Measurements from ENCODE around the gene PDCD7. TPM values are rescaled to one million over a fixed set of nuclear protein-coding genes. Genes with fewer than 3 reads are reported as not detected.

Gene PDCD7
- total RNA-seq, 1 experiment from 2014 or later, result 23.5 TPM

DNA sequence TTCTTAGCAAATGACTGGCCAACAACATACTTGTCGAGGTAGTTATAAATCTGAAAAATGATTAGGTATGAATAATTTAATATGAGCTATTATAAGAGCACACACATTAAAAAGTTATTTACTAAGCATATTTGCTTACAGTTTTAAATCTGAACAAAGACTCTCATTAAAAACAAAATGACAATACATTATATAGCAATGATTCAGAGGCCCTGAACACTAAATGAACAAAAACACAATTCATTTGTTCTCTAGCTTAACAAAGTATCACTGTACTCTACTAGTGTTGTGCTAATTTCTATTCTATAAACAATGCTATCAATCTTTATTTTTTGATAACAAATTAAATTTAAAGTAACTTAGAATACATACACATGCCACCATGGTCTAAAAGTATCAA is 30.5 kb upstream of the PDCD7 start:
- CTCF ChIA-PET, result no interaction called here
- POLR2A ChIA-PET, result no interaction called here
- peaks cover 15% of the 10 kb centered on the region for H3K36me3 Mint-ChIP-seq
- H3K27me3 Mint-ChIP-seq (ENCODE audit: low read depth), result no peaks in the 10 kb centered on the region
- H3K9me3 Mint-ChIP-seq, result no peaks in the 10 kb centered on the region
- no peak overlapping the region for H3K4me3 Mint-ChIP-seq
- DNase-seq (ENCODE audit: low spot score), result no peak
- no peak for ATAC-seq
- no peak overlapping the region for H3K27ac Mint-ChIP-seq
- no peaks in the 10 kb centered on the region for H3K4me1 Mint-ChIP-seq
- no peak for TF ChIP-seq JAZF1 (CRISPR knock-in tag; IDR thresholded peaks at IDR 0.05)
- TF ChIP-seq SMAD3 (CRISPR knock-in tag; IDR thresholded peaks at IDR 0.05; ENCODE audit: borderline replicate concordance), result no peak
- TF ChIP-seq ZNF416 (CRISPR knock-in tag; IDR thresholded peaks at IDR 0.05), result no peak
- no peak for TF ChIP-seq NR2C2 (CRISPR knock-in tag; IDR thresholded peaks at IDR 0.05)
- TF ChIP-seq, protein P1, sequence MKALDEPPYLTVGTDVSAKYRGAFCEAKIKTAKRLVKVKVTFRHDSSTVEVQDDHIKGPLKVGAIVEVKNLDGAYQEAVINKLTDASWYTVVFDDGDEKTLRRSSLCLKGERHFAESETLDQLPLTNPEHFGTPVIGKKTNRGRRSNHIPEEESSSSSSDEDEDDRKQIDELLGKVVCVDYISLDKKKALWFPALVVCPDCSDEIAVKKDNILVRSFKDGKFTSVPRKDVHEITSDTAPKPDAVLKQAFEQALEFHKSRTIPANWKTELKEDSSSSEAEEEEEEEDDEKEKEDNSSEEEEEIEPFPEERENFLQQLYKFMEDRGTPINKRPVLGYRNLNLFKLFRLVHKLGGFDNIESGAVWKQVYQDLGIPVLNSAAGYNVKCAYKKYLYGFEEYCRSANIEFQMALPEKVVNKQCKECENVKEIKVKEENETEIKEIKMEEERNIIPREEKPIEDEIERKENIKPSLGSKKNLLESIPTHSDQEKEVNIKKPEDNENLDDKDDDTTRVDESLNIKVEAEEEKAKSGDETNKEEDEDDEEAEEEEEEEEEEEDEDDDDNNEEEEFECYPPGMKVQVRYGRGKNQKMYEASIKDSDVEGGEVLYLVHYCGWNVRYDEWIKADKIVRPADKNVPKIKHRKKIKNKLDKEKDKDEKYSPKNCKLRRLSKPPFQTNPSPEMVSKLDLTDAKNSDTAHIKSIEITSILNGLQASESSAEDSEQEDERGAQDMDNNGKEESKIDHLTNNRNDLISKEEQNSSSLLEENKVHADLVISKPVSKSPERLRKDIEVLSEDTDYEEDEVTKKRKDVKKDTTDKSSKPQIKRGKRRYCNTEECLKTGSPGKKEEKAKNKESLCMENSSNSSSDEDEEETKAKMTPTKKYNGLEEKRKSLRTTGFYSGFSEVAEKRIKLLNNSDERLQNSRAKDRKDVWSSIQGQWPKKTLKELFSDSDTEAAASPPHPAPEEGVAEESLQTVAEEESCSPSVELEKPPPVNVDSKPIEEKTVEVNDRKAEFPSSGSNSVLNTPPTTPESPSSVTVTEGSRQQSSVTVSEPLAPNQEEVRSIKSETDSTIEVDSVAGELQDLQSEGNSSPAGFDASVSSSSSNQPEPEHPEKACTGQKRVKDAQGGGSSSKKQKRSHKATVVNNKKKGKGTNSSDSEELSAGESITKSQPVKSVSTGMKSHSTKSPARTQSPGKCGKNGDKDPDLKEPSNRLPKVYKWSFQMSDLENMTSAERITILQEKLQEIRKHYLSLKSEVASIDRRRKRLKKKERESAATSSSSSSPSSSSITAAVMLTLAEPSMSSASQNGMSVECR (CRISPR knock-in tag; IDR thresholded peaks at IDR 0.05; ENCODE audit: borderline replicate concordance), result no peak
- TF ChIP-seq, protein P2, sequence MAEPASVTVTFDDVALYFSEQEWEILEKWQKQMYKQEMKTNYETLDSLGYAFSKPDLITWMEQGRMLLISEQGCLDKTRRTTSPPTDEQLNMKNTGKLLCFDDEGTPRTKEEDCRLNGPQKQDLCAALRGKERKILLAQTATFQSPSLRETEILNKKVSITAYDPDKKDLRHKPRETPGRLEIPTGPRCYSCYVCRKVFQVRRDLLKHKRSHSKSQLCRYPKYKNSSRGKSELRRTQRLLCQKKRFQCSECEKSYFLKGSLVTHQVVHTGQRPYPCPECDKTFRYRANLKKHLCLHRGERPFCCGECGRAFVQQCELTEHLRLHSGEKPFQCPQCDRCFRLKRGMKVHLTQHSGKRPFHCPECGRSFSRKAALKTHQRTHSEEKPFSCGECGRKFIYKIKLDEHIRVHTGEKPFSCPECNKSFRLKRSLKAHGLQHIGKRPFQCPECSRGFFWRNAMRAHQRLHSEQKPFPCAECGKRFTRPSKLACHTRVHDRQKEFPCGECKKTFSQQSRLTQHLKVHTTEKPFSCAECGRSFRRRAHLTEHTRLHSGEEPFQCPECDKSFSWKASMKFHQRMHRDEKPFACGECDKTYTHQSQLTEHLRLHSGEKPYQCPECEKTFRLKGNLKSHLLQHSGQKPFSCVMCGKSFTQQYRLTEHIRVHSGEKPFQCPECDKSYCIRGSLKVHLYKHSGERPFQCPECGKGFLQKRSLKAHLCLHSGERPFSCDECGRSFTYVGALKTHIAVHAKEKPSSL (CRISPR knock-in tag; conservative IDR thresholded peaks at IDR 0.05), result no peak

DNA sequence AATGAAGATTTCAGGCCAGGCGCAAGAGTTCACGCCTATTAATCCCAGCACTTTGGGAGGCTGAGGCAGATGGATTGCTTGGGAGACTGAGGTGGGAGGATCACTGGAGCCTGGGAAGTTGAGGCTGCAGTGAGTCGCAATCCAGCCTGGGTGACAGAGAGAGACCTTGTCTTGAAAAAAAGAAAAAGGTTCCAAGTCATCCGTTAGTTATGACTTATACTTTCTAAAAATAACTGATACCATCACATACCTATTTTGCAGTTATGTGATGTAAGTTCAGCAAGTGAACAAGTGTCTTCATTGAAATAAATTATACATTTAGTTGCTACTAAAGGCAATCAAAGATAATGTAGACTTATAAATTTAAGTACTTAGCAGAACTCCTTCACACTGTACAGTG is 29.4 kb upstream of the PDCD7 start:
- ChIA-PET CTCF (no interaction called here), POLR2A (no interaction called here)
- Mint-ChIP-seq H3K4me1 (no peaks in the 10 kb centered on the region), H3K4me3 (no peak overlapping the region), H3K27me3 (ENCODE audit: low read depth) (no peaks in the 10 kb centered on the region), H3K36me3 (peaks cover 17% of the 10 kb centered on the region), H3K27ac (no peak overlapping the region), H3K9me3 (no peaks in the 10 kb centered on the region)
- ATAC-seq (no peak), DNase-seq (ENCODE audit: low spot score) (no peak)
- no peak for TF ChIP-seq NFE2L1 (CRISPR knock-in tag; IDR thresholded peaks at IDR 0.05)
- TF ChIP-seq, protein P3, sequence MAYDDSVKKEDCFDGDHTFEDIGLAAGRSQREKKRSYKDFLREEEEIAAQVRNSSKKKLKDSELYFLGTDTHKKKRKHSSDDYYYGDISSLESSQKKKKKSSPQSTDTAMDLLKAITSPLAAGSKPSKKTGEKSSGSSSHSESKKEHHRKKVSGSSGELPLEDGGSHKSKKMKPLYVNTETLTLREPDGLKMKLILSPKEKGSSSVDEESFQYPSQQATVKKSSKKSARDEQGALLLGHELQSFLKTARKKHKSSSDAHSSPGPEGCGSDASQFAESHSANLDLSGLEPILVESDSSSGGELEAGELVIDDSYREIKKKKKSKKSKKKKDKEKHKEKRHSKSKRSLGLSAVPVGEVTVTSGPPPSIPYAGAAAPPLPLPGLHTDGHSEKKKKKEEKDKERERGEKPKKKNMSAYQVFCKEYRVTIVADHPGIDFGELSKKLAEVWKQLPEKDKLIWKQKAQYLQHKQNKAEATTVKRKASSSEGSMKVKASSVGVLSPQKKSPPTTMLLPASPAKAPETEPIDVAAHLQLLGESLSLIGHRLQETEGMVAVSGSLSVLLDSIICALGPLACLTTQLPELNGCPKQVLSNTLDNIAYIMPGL (CRISPR knock-in tag; IDR thresholded peaks at IDR 0.05), result no peak
- TF ChIP-seq ZBTB21 (CRISPR knock-in tag; IDR thresholded peaks at IDR 0.05; ENCODE audit: borderline replicate concordance), result no peak
- TF ChIP-seq, protein P4, sequence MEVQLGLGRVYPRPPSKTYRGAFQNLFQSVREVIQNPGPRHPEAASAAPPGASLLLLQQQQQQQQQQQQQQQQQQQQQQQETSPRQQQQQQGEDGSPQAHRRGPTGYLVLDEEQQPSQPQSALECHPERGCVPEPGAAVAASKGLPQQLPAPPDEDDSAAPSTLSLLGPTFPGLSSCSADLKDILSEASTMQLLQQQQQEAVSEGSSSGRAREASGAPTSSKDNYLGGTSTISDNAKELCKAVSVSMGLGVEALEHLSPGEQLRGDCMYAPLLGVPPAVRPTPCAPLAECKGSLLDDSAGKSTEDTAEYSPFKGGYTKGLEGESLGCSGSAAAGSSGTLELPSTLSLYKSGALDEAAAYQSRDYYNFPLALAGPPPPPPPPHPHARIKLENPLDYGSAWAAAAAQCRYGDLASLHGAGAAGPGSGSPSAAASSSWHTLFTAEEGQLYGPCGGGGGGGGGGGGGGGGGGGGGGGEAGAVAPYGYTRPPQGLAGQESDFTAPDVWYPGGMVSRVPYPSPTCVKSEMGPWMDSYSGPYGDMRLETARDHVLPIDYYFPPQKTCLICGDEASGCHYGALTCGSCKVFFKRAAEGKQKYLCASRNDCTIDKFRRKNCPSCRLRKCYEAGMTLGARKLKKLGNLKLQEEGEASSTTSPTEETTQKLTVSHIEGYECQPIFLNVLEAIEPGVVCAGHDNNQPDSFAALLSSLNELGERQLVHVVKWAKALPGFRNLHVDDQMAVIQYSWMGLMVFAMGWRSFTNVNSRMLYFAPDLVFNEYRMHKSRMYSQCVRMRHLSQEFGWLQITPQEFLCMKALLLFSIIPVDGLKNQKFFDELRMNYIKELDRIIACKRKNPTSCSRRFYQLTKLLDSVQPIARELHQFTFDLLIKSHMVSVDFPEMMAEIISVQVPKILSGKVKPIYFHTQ (CRISPR knock-in tag; IDR thresholded peaks at IDR 0.05), result no peak
- TF ChIP-seq SP1 (CRISPR knock-in tag; conservative IDR thresholded peaks at IDR 0.05), result no peak
- no peak for TF ChIP-seq TEAD1 (CRISPR knock-in tag; IDR thresholded peaks at IDR 0.05)
- no peak for TF ChIP-seq ZNF416 (CRISPR knock-in tag; IDR thresholded peaks at IDR 0.05)
- no peak for TF ChIP-seq NFYB (CRISPR knock-in tag; conservative IDR thresholded peaks at IDR 0.05; ENCODE audit: low read depth)
- TF ChIP-seq, protein P5, sequence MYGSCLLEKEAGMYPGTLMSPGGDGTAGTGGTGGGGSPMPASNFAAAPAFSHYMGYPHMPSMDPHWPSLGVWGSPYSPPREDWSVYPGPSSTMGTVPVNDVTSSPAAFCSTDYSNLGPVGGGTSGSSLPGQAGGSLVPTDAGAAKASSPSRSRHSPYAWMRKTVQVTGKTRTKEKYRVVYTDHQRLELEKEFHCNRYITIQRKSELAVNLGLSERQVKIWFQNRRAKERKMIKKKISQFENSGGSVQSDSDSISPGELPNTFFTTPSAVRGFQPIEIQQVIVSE (CRISPR knock-in tag; IDR thresholded peaks at IDR 0.05; ENCODE audit: borderline replicate concordance), result no peak
